HT1080 (cell line): ENCODE measurements around the gene IFNA8. TPM values are rescaled to one million over a fixed set of nuclear protein-coding genes. Genes with fewer than 3 reads are reported as not detected.
"Not testable (repeated sequence)": the region's sequence is repeated elsewhere in the genome, so short reads cannot be mapped to it uniquely, and the experiment has no call there.

Experiments
- DNase-seq: peaks from one replicate; pipeline ENCODE4 v3.0.0-alpha.2; 2015; ENCODE audit warnings: low read depth
- polyA plus RNA-seq, 2 experiments: library from polyadenylated mRNA; depleted of rRNA; stranded (reverse); fragments of >200 nt; gene quantifications; 2 replicates each; pipeline ENCODE4 v1.2.3, GENCODE V29; 2015
- total RNA-seq: library from RNA; depleted of rRNA; stranded (reverse); fragments of >200 nt; shearing (Covaris generic); gene quantifications from 2 replicates; pipeline ENCODE4 v1.2.3, GENCODE V29; 2014; rRNA removed

Gene IFNA8
- not detected in 2 replicates for total RNA-seq
- polyA plus RNA-seq (2015; cell fraction: cytosol; rRNA removed), result not detected in 2 replicates
- not detected in 2 replicates for polyA plus RNA-seq (2015; cell fraction: nucleus; rRNA removed)

DNA sequence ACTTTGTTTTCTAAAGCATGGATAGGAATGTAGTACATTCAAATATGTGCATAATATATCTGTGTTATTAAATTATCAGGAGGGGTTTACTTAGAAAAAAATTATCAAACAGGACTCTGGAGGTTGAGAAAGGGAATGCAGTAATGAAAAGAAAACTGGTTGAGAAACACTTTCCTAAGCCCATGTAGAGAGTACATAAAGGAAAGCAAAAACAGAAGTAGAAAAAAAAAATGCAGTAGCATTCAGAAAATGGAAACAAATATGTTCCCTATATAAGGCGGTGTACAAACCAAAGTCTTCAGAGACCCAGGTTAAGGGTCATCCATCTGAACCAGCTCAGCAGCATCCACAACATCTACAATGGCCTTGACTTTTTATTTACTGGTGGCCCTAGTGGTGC lies at the start of gene IFNA8:
TSS of gene IFNA8 (plus strand) at position 301 of the 400 bp plus-strand sequence. CDS start at position 361, 60 bp downstream.
- DNase-seq, result no peak

DNA sequence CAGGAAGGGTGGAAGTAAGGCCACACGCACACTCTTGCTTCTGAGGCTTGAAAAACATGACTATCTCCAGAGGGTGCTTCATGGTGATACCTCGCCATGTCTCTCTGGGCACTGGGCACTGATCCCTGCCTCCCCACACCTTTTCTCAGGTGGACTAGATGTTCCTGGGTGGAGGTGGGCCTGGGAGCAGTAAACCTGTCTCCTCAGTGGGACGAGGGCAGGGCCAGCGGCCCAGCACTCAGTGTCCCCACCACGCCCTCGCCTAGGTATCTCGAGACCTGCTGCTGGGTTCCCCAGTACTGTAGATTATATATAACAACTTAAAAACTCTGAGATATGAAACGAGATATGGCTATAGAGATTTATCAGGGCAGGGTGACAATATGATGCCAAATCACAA lies 46.6 kb upstream of the IFNA8 start:
- DNase-seq, result no peak

- DNase-seq, result not testable (repeated sequence)
Measured at GRCh38 chr9:21367169-21367568, 41.7 kb upstream of the IFNA8 start.

- DNase-seq, result no peak
Measured at GRCh38 chr9:21367957-21368356, 41.0 kb upstream of the IFNA8 start, which contains the start of gene IFNA13. IFNA13 (minus strand) TSS chr9:21368057; CDS start chr9:21368010, 47 bp downstream.

DNA sequence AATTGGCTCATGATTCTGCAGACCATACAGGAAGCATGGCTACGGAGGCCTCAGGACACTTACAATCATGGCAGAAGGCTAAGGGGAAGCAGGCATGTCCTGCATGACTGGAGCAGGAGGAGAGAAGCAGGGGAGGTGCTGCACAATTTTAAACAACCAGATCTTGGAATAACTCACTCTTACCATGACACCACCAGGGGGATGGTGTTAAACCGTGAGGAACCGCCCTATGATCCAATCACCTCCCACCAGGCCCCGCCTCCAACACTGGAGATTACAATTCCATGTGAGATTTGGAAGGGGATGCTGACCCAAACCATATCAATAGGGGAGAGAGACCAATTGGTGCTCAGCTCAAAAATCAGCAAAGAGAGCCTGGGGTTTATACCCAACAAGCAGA lies 37.5 kb upstream of the IFNA8 start:
- not testable (repeated sequence) for DNase-seq

DNA sequence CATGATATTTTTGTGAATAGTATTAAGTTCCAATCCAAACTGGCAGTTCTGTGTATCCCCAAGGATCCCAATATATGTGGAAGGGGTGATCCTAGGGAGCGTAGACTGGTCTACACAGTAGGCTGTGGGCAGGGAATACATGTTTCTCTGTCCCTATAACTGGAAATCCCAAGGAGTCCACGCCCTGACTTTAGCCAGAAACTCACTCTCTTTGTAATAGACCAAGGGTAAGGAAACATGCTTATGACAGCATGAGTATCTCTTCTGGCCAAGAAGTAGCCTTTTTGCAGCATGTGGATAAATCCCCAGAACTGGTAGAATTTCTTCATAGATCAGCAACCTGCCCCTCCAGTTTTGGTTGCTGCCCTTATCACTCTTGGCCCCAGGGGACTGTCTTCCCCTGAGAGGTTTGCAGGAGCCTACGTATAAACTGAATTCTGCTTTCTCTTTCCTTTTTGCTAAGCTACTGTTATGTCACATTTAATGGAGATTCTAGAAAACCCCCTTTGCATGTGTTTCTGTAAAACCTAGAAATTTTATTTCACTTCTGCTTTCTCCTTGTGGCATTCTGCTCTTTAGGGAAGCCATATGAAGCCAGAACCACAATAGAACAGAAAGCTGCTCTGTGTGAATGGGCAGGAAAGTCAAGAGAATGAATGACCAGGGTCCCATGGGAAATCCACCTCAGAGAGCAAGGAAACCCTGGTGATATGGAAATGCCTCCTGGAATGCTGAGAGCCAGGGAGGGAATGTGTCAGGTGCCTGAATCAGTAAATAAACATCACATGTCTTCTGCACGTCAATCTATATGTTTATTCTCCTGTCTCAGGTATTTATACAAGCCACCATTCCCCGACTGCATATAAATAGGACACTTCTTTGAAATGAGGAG lies 27.2 kb upstream of the IFNA8 start:
- no peak for DNase-seq

DNA sequence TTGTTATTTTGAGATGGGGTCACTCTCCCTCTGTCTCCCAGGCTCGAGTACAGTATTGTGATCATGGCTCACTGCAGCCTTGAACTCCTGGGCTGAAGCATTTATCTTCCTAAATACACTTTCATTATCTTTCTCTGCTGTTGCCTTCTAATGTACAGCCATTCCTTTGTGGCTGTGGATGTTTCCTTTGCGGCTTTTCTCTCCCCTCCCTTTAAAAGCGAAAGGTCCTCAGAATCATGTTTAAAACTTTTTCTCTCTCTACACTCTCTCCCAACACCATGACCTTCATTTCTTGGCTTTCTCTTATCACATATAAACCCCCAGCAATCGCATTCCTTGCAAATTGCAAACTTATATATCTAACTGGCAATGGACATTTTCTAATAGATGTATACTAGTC lies 25.3 kb upstream of the IFNA8 start:
- DNase-seq, result no peak

DNA sequence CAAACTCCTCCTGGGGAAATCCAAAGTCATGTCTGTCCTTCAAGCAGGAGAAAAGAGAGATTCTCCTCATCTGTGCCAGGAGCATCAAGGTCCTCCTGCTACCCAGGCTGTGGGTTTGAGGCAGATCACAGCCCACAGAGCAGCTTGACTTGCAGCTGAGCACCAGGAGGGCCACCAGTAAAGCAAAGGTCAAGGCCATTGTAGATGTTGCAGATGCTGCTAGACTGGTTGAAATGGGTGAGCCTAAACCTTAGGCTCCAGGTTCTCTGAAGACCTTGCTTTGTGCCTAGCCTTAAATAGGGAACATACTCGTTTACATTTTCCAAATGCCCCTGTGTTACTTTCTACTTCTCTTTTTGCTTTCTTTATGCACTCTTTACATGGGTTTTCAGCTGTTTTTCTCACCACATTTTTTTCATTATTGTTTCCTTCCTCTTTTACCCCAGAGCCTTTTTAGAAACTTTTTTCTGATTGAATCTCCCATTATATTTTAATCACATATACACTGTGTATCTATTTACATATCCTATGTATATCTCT lies 23.7 kb upstream of the IFNA8 start, which contains the start of gene IFNA2:
TSS of gene IFNA2 (minus strand) at position 268 of the 540 bp plus-strand sequence. CDS start at position 199, 69 bp downstream.
- no peak for DNase-seq

- DNase-seq, result peak; percentile 58
Measured at GRCh38 chr9:21392270-21392669, 16.6 kb upstream of the IFNA8 start.

- DNase-seq, result no peak
Measured at GRCh38 chr9:21395778-21396717, 12.9 kb upstream of the IFNA8 start.

- DNase-seq, result no peak
Measured at GRCh38 chr9:21398955-21399489, 9.9 kb upstream of the IFNA8 start.

GRCh38 chr9:21399956-21400355 lies 9.0 kb upstream of the IFNA8 start:
- no peak for DNase-seq

GRCh38 chr9:21402386-21403251 lies 6.3 kb upstream of the IFNA8 start:
- DNase-seq, result no peak

DNA sequence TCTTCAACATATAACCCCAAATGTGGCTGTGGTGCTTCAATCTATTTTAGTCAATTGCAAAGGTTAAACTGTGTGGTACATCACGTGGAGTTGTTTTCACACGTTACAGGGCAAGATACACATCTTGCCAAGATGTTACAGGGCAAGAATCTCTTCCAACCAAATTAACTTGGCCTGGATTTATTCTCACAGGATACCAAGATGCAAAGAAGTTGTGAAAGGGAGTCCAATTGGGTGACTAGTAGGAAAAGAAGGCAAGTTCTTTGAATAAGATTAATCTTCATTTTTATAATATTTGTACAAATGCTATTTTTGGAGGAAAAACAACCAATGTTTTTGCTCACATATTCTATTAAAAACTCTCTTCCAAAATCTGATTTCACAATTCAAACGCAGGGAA lies 4.8 kb upstream of the IFNA8 start:
- DNase-seq, result no peak

GRCh38 chr9:21412107-21412506 lies 3.2 kb downstream of the IFNA8 start:
- DNase-seq, result no peak

DNA sequence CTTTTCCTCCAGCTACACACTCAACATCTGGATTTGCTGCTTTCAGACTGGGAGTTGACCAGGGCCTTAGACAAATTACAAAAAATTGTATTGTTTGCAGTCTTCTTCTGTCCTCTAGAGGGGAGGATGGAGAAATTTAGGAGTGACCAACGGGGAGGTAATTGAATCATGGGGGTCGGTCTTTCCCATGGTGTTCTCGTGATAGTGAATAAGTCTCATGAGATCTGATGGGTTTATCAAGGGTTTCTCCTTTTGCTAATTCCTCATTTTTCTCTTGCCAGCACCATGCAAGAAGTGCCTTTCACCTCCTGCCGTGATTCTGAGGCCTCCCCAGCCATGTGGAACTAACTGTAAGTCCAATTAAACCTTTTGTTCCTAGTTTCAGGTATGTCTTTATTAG lies 4.2 kb downstream of the IFNA8 start:
- DNase-seq, result no peak

- DNase-seq, result no peak
Measured at GRCh38 chr9:21413624-21414023, 4.7 kb downstream of the IFNA8 start.

- DNase-seq, result no peak
Measured at GRCh38 chr9:21414220-21414940, 5.5 kb downstream of the IFNA8 start.
